SK-N-SH (cell line): ENCODE measurements around the gene CD96. TPM values are rescaled to one million over a fixed set of nuclear protein-coding genes. Genes with fewer than 3 reads are reported as not detected.
A peak's percentile ranks its signal among the peaks of the same experiment; 100 is the strongest.

Experiments
- CTCF ChIA-PET: fragments of 300-600, 350-600 bp; formaldehyde crosslinking; extraction: SDS; loops from one replicate; lab custom pipeline; 2021; lab: Yijun Ruan, JAX
- POLR2A ChIA-PET: fragments of 350-600 bp; sonication (Branson Sonifier 250); formaldehyde crosslinking; extraction: SDS; loops from one replicate; lab custom pipeline; 2020; ENCODE audit warnings: antibody characterized with exemption, inconsistent platforms; lab: Yijun Ruan, JAX
- DNase-seq: peaks from one replicate; pipeline ENCODE4 v3.0.0; 2012
- H2AFZ ChIP-seq: fragments of 200-600 bp; sonication (generic); 2 replicates; pipeline ENCODE4 v1.8.1; 2016; ENCODE audit warnings: antibody characterized with exemption, mild to moderate bottlenecking, low read depth
- H3F3A ChIP-seq: fragments of 200-600 bp; sonication (generic); replicated peaks from 2 replicates; pipeline ENCODE3; 2016; ENCODE audit warnings: antibody characterized with exemption, mild to moderate bottlenecking; ENCODE audit not compliant: insufficient read depth
- H3K27ac ChIP-seq, 2 experiments: fragments of 200-500 bp in 1 of 2; fragments of 200-600 bp in 1 of 2; sonication (Bioruptor generic) in 1 of 2; sonication (generic), shearing (Covaris generic) in 1 of 2; 2 replicates each; pipeline versions ENCODE4 v1.5.1 to v1.6.1; 2014 to 2016; ENCODE audit warnings: low read depth in 2 of 2, inconsistent platforms in 1 of 2, low read length in 1 of 2, mild to moderate bottlenecking in 1 of 2, mixed read lengths in 1 of 2
- H3K27me3 ChIP-seq: fragments of 200-600 bp; sonication (generic), shearing (Covaris generic); 2 replicates; pipeline ENCODE4 v1.6.1; 2016; ENCODE audit warnings: mixed run types; ENCODE audit not compliant: insufficient read depth
- H3K36me3 ChIP-seq, 2 experiments: fragments of 200-500 bp in 1 of 2; fragments of 200-600 bp in 1 of 2; sonication (Bioruptor generic) in 1 of 2; sonication (generic) in 1 of 2; replicated peaks in 1 of 2; 2 replicates each; pipeline versions ENCODE3 to v1.5.1; 2014 to 2016; ENCODE audit warnings: low read length in 1 of 2, mild to moderate bottlenecking in 1 of 2; ENCODE audit not compliant: insufficient read depth in 2 of 2, control insufficient read depth in 1 of 2
- H3K4me1 ChIP-seq, 2 experiments: fragments of 200-500 bp in 1 of 2; fragments of 200-600 bp in 1 of 2; sonication (Bioruptor generic) in 1 of 2; sonication (generic), shearing (Covaris generic) in 1 of 2; 2 replicates each; pipeline versions ENCODE4 v1.5.1 to v1.6.1; 2014 to 2016; ENCODE audit warnings: low read depth in 1 of 2, low read length in 1 of 2, mixed run types in 1 of 2; ENCODE audit not compliant: insufficient read depth in 2 of 2, control insufficient read depth in 1 of 2
- H3K4me2 ChIP-seq: fragments of 200-600 bp; sonication (generic), shearing (Covaris generic); 2 replicates; pipeline ENCODE4 v1.6.1; 2017; ENCODE audit warnings: mixed run types
- H3K4me3 ChIP-seq, 2 experiments: fragments of 200-500 bp in 1 of 2; fragments of 200-600 bp in 1 of 2; sonication (Bioruptor generic) in 1 of 2; sonication (generic), shearing (Covaris generic) in 1 of 2; 2 replicates each; pipeline versions ENCODE4 v1.5.1 to v1.8.1; 2014 to 2016; ENCODE audit warnings: low read depth in 2 of 2, inconsistent platforms in 1 of 2, low read length in 1 of 2, mild to moderate bottlenecking in 1 of 2, mixed read lengths in 1 of 2, moderate library complexity in 1 of 2
- H3K79me2 ChIP-seq: fragments of 200-600 bp; sonication (generic); 2 replicates; pipeline ENCODE4 v1.8.1; 2017; ENCODE audit warnings: mild to moderate bottlenecking; ENCODE audit not compliant: insufficient read depth
- H3K9ac ChIP-seq: fragments of 200-600 bp; sonication (generic); 2 replicates; pipeline ENCODE4 v1.6.1; 2017; ENCODE audit warnings: mixed run types
- H3K9me2 ChIP-seq: fragments of 200-600 bp; sonication (generic); 2 replicates; pipeline ENCODE4 v1.6.1; 2017; ENCODE audit warnings: mixed run types
- H3K9me3 ChIP-seq: fragments of 200-600 bp; sonication (generic); 2 replicates; pipeline ENCODE4 v1.6.1; 2017; ENCODE audit warnings: mixed run types, mild to moderate bottlenecking, moderate library complexity
- H4K20me1 ChIP-seq: fragments of 200-600 bp; sonication (generic); 2 replicates; pipeline ENCODE4 v1.6.1; 2017; ENCODE audit warnings: mild to moderate bottlenecking, mixed run types; ENCODE audit not compliant: insufficient read depth
- FOSL2 ChIP-seq: IDR thresholded peaks from 2 replicates; pipeline ENCODE4 v1.4.0; 2012; ENCODE audit warnings: low read depth, mild to moderate bottlenecking, moderate library complexity, borderline replicate concordance
- FOXJ3 ChIP-seq: sonication (generic); formaldehyde crosslinking; IDR thresholded peaks from 2 replicates; pipeline ENCODE4 v1.5.1; 2020; ENCODE audit warnings: mild to moderate bottlenecking, missing genetic modification reagents
- GATA2 ChIP-seq: sonication (generic); formaldehyde crosslinking; IDR thresholded peaks from 2 replicates; pipeline ENCODE4 v1.5.0; 2020; ENCODE audit warnings: mild to moderate bottlenecking, missing genetic modification reagents
- JUND ChIP-seq: IDR thresholded peaks from 2 replicates; pipeline ENCODE4 v1.4.0; 2012
- MEF2A ChIP-seq: IDR thresholded peaks from 2 replicates; pipeline ENCODE4 v1.4.0; 2012; ENCODE audit warnings: low read depth, borderline replicate concordance
- MXI1 ChIP-seq: IDR thresholded peaks from 2 replicates; pipeline ENCODE4 v1.6.1; 2012; ENCODE audit warnings: mild to moderate bottlenecking, low read depth, low read length, improper control_type of control experiment
- NFIC ChIP-seq: IDR thresholded peaks from 2 replicates; pipeline ENCODE4 v1.4.0; 2012; ENCODE audit warnings: borderline replicate concordance
- POLR2AphosphoS5 ChIP-seq: IDR thresholded peaks from 2 replicates; pipeline ENCODE4 v1.6.1; 2012; ENCODE audit warnings: low read depth, low read length
- RCOR1 ChIP-seq: fragments of 150-350 bp; IDR thresholded peaks from 2 replicates; pipeline ENCODE4 v1.6.1; 2017; ENCODE audit warnings: antibody characterized with exemption, low read length
- TAF1 ChIP-seq: IDR thresholded peaks from 2 replicates; pipeline ENCODE4 v1.6.1; 2012; ENCODE audit warnings: low read depth, mild to moderate bottlenecking, low read length, moderate library complexity, borderline replicate concordance
- TCF12 ChIP-seq: IDR thresholded peaks from 2 replicates; pipeline ENCODE4 v1.4.0; 2012
- YY1 ChIP-seq: IDR thresholded peaks from 2 replicates; pipeline ENCODE4 v1.4.0; 2012; ENCODE audit warnings: low read depth, mild to moderate bottlenecking
- WGBS: methylation state at CpG from one replicate; pipeline ENCODE4 v1.1.6; 2017; ENCODE audit warnings: low lambda C conversion rate; 5-methylcytosine and 5-hydroxymethylcytosine counted together
- polyA plus RNA-seq, 3 experiments: library from polyadenylated mRNA; depleted of rRNA; stranded (reverse); fragments of >200 nt; gene quantifications; 2 replicates each; pipeline ENCODE4 v1.2.3, GENCODE V29; 2012
- TF ChIP-seq, protein P1 (sequence below): IDR thresholded peaks from 2 replicates; pipeline ENCODE4 v1.4.0; 2012; ENCODE audit warnings: low read depth, borderline replicate concordance

CD96 gene
- polyA plus RNA-seq, 1 of the 3 experiments (the other 2 are of a cell fraction): 0.02 TPM

DNA sequence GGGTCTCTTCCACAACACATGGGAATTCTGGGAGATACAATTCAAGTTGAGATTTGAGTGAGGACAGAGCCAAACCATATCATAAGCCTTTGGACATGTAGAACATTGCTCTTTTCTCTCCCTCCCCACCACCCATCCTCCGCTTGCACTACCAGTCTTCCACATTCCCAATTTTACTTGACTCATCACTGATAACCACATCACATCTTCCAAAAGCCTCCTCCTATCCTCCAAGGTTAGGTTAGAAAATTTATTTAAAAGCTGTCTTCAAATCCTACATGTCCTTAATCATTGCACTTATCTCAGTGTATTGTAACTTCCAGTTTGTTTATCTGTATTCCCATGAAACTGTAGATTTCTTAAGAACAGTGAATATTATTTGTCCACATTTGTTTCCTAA is 42.7 kb downstream of the CD96 start:
- CTCF ChIA-PET: interaction anchor here (1.0 kb wide), 1 partner anchor 16 kb away, joined by 3 read pairs; no protein-coding TSS in a partner anchor
- 95% methylated on average over 1 of the region's 1 CpG for WGBS
- Histone ChIP-seq H3K9me3 (no peaks in the 10 kb centered on the region), H3K4me1 (peaks cover 2 to 14% of the 10 kb centered on the region in 2 experiments; a peak in 2 of 4 replicates), H3K79me2 (no peaks in the 10 kb centered on the region), H3K27ac (no peak overlapping the region), H3K9ac (no peak overlapping the region), H3F3A (peaks cover 36% of the 10 kb centered on the region), H3K9me2 (no peaks in the 10 kb centered on the region), H3K4me2 (no peak overlapping the region), H4K20me1 (no peaks in the 10 kb centered on the region), H2AFZ (no peak overlapping the region), H3K36me3 (no peaks in the 10 kb centered on the region), H3K4me3 (no peak overlapping the region), H3K27me3 (no peaks in the 10 kb centered on the region)
- TF ChIP-seq FOXJ3 (CRISPR knock-in tag) (no peak), YY1 (no peak), MXI1 (no peak), JUND (no peak), POLR2AphosphoS5 (no peak), TAF1 (no peak)
- no peak for DNase-seq
- POLR2A ChIA-PET: no interaction called here

DNA sequence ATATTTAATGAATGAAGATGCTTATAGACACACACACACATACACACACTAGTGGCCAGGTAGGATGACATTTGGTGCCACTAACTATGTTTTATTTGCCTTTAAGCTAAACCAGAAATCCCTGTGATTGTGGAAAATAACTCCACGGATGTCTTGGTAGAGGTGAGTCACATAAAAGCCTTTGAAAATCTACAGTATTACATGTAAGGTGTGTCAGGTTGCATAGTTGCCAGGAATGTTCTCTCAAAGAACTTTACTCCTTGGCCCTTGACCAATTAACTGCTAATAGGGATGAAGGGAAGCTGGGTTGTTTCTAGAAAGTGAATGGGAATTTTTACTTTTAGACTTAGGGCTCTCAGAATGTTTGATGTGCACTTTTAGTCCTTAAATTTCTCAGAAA is 43.2 kb downstream of the CD96 start:
- CTCF ChIA-PET: interaction anchor here (1.0 kb wide), 1 partner anchor 16 kb away, joined by 3 read pairs; no protein-coding TSS in a partner anchor
- Histone ChIP-seq H3K27ac (no peak overlapping the region), H3K9me3 (no peaks in the 10 kb centered on the region), H3K4me1 (peaks cover 2 to 19% of the 10 kb centered on the region in 2 experiments; a peak in 2 of 4 replicates), H3K4me2 (no peak overlapping the region), H4K20me1 (no peaks in the 10 kb centered on the region), H3F3A (peaks cover 36% of the 10 kb centered on the region), H3K9me2 (no peaks in the 10 kb centered on the region), H2AFZ (no peak overlapping the region), H3K36me3 (no peaks in the 10 kb centered on the region), H3K79me2 (no peaks in the 10 kb centered on the region), H3K9ac (no peak overlapping the region), H3K27me3 (no peaks in the 10 kb centered on the region), H3K4me3 (no peak overlapping the region)
- WGBS: 8% methylated on average over 1 of the region's 1 CpG
- TF ChIP-seq RCOR1: no peak
- TF ChIP-seq JUND: 0 out of 2 replicates have a peak, but pooled peaks have one; percentile 12
- peak; percentile 40; the same call in 1 of the 2 replicates for TF ChIP-seq NFIC
- no peak for TF ChIP-seq MEF2A
- peak; percentile 24; the same call in 1 of the 2 replicates for TF ChIP-seq FOSL2
- TF ChIP-seq, protein P1, sequence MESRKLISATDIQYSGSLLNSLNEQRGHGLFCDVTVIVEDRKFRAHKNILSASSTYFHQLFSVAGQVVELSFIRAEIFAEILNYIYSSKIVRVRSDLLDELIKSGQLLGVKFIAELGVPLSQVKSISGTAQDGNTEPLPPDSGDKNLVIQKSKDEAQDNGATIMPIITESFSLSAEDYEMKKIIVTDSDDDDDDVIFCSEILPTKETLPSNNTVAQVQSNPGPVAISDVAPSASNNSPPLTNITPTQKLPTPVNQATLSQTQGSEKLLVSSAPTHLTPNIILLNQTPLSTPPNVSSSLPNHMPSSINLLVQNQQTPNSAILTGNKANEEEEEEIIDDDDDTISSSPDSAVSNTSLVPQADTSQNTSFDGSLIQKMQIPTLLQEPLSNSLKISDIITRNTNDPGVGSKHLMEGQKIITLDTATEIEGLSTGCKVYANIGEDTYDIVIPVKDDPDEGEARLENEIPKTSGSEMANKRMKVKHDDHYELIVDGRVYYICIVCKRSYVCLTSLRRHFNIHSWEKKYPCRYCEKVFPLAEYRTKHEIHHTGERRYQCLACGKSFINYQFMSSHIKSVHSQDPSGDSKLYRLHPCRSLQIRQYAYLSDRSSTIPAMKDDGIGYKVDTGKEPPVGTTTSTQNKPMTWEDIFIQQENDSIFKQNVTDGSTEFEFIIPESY: no peak
- TF ChIP-seq TCF12: peak; percentile 22; the same call in 1 of the 2 replicates
- no peak for TF ChIP-seq GATA2 (CRISPR knock-in tag)
- POLR2A ChIA-PET: no interaction called here
- DNase-seq: no peak
